Neural crest cell (in vitro differentiated cells): ENCODE results near the gene PRKCZ. TPM values are rescaled to one million over a fixed set of nuclear protein-coding genes. Genes with fewer than 3 reads are reported as not detected.

Source experiments
- DNase-seq: peaks from one replicate; pipeline ENCODE4 v3.0.0; 2021; ENCODE audit warnings: low read depth, mixed read lengths, low spot score
- H3K27ac Mint-ChIP-seq: one replicate; pipeline ENCODE4 v1.8.0; 2021; ENCODE audit warnings: mild to moderate bottlenecking, mixed read lengths; ENCODE audit not compliant: unreplicated experiment
- H3K27me3 Mint-ChIP-seq: 2 replicates; pipeline ENCODE4 v1.8.0; 2021; ENCODE audit warnings: low read depth, mild to moderate bottlenecking, mixed read lengths
- H3K36me3 Mint-ChIP-seq: 2 replicates; pipeline ENCODE4 v1.8.0; 2021; ENCODE audit warnings: low read depth, mild to moderate bottlenecking, mixed read lengths
- H3K4me1 Mint-ChIP-seq: 2 replicates; pipeline ENCODE4 v1.8.0; 2021; ENCODE audit warnings: mixed read lengths
- H3K4me3 Mint-ChIP-seq: one replicate; pipeline ENCODE4 v1.8.0; 2021; ENCODE audit warnings: mild to moderate bottlenecking, mixed read lengths
- H3K9me3 Mint-ChIP-seq: 2 replicates; pipeline ENCODE4 v1.8.0; 2021; ENCODE audit warnings: mixed read lengths
- total RNA-seq: library from RNA; stranded (reverse); gene quantifications from 2 replicates; pipeline ENCODE4 v1.2.1, GENCODE V29; 2021
- TF ChIP-seq, protein P1 (sequence below): fragments of 200-600 bp; sonication (generic); conservative IDR thresholded peaks from 2 replicates; pipeline ENCODE4 v1.5.0; 2021; ENCODE audit warnings: antibody characterized with exemption, mild to moderate bottlenecking

Gene PRKCZ
- total RNA-seq, 1 donor from 2014 or later, result 8.6 TPM

DNA sequence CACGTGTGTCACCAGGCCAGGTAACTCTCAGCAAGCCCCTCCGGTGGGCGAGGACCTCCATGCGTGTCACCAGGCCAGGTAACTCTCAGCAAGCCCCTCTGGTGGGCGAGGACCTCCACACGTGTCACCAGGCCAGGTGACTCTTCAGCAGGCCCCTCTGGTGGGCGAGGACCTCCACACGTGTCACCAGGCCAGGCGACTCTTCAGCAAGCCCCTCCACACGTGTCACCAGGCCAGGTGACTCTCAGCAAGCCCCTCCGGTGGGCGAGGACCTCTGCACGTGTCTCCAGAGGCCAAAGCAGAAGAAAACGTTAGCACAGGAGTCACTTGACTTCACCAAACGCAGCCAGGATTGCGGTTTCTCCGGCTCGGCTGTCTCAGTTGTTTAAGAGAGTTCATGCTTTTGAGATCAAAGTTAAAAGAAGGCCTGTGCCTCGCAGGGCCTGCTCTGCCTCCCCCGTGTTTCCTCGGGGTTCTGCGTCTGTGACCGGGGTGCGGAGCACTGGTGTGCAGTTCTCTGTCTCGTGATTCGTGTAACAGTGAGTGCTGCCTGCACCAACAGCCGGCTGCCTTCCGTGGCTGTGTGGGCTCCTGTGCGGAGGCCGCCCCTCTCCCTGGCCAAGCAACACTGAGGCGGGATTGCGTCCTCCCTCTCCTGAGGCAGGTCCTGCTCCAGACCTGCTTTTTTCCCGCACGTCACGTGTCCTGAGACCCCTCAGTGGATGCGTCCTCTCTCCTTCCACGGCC, 56.6 kb downstream of the PRKCZ start:
- Mint-ChIP-seq H3K4me1 (peaks cover 6% of the 10 kb centered on the region), H3K27me3 (no peaks in the 10 kb centered on the region), H3K9me3 (no peaks in the 10 kb centered on the region), H3K4me3 (no peak overlapping the region), H3K36me3 (no peaks in the 10 kb centered on the region), H3K27ac (no peak overlapping the region)
- DNase-seq, result no peak
- TF ChIP-seq, protein P1, sequence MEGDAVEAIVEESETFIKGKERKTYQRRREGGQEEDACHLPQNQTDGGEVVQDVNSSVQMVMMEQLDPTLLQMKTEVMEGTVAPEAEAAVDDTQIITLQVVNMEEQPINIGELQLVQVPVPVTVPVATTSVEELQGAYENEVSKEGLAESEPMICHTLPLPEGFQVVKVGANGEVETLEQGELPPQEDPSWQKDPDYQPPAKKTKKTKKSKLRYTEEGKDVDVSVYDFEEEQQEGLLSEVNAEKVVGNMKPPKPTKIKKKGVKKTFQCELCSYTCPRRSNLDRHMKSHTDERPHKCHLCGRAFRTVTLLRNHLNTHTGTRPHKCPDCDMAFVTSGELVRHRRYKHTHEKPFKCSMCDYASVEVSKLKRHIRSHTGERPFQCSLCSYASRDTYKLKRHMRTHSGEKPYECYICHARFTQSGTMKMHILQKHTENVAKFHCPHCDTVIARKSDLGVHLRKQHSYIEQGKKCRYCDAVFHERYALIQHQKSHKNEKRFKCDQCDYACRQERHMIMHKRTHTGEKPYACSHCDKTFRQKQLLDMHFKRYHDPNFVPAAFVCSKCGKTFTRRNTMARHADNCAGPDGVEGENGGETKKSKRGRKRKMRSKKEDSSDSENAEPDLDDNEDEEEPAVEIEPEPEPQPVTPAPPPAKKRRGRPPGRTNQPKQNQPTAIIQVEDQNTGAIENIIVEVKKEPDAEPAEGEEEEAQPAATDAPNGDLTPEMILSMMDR, result no peak

- H3K36me3 Mint-ChIP-seq, result no peaks in the 10 kb centered on the region
- TF ChIP-seq, protein P1, result no peak
- no peaks in the 10 kb centered on the region for H3K27me3 Mint-ChIP-seq
- H3K4me3 Mint-ChIP-seq, result no peak overlapping the region
- no peak overlapping the region for H3K27ac Mint-ChIP-seq
- H3K4me1 Mint-ChIP-seq, result peaks cover 6% of the 10 kb centered on the region
- no peaks in the 10 kb centered on the region for H3K9me3 Mint-ChIP-seq
- no peak for DNase-seq
Observed at GRCh38 chr1:2107586-2108212, 57.5 kb downstream of the PRKCZ start.

DNA sequence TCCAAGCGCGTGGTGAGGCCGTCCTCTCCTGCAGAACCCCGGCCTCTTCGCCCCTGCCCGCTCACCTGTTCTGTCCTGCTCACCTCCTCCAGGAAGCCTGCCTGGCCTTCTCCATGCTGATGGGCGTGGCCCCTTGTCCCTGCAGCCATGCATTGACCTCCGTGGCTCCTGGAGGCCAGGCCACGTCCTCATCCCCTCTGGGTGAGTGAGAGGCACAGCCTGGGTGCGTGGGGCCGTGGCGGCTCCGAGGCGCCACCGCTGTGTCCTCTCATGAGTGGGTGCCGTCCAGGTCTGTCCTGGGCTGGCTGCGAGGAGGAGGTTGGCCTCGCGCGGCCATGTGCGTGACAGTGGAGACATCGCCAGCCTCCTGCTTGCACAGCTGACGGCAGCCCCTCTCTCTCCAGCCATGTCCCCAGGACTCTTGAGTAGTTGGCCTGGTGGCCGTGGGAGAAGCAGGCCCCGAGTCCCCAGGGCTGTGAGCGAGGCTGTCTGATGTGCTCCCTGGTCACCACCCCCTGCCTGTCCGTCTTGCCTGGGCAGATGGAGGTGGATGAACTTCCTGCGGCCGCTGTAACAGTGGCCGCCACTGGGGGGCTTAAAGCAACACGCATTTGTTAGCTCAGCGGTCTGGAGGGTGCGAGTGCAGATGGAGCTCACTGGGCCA, 58.1 kb downstream of the PRKCZ start:
- Mint-ChIP-seq H3K4me1 (peaks cover 5% of the 10 kb centered on the region), H3K27me3 (no peaks in the 10 kb centered on the region), H3K36me3 (no peaks in the 10 kb centered on the region), H3K27ac (no peak overlapping the region), H3K4me3 (no peak overlapping the region), H3K9me3 (no peaks in the 10 kb centered on the region)
- TF ChIP-seq, protein P1, result peak; percentile 64
- DNase-seq, result peak; percentile 59

DNA sequence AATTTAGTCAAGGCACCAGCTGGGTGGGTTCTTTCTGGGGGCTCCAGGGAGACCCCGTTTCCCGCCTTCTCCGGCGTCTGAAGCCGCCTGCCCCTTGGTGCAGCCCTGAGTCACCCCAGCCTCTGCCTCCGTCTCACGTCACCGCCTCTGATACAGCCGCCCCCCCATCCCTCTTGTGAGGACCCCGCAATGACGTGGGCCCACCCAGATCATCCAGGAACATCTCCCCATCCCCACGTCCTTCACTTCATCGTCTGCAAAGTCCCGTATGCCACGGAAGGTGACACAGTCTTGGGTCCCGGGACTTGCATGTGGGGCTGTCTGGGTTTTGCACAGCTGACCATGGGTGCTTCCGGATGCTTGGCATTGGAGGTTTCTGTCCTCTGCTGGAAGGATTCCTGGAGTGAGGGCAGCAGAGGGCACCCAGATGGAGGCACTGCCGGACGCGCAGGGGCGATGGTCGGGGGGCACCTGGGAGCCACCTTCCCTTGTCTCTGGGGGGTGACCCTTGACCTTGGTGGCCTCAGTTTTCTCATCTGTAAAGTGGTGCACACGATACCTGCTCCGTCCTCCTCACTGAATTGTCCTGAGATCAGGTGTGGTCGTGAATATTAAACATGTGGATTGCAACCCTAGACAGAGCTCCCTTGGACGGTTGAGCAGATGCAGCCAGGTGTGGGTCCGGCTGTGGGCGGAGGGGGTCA, 58.8 kb downstream of the PRKCZ start:
- DNase-seq, result no peak
- H3K4me3 Mint-ChIP-seq, result no peak overlapping the region
- no peak overlapping the region for H3K27ac Mint-ChIP-seq
- no peaks in the 10 kb centered on the region for H3K27me3 Mint-ChIP-seq
- no peaks in the 10 kb centered on the region for H3K36me3 Mint-ChIP-seq
- no peaks in the 10 kb centered on the region for H3K9me3 Mint-ChIP-seq
- no peaks in the 10 kb centered on the region for H3K4me1 Mint-ChIP-seq
- TF ChIP-seq, protein P1, result peak; percentile 12

GRCh38 chr1:2109581-2110021, 59.4 kb downstream of the PRKCZ start:
- no peaks in the 10 kb centered on the region for H3K4me1 Mint-ChIP-seq
- no peak overlapping the region for H3K4me3 Mint-ChIP-seq
- TF ChIP-seq, protein P1, result no peak
- no peaks in the 10 kb centered on the region for H3K36me3 Mint-ChIP-seq
- no peak overlapping the region for H3K27ac Mint-ChIP-seq
- no peak for DNase-seq
- H3K27me3 Mint-ChIP-seq, result no peaks in the 10 kb centered on the region
- H3K9me3 Mint-ChIP-seq, result no peaks in the 10 kb centered on the region
